ENCODE results near the gene RNF150.

GRCh38 chr4:140925417-140925816 is 207.9 kb downstream of the RNF150 start:
- no peak for TF ChIP-seq TAF1 (IDR thresholded peaks at IDR 0.05; ENCODE audit: low read depth, low read length)
- TF ChIP-seq POLR2A (IDR thresholded peaks at IDR 0.05; ENCODE audit: control extremely low read depth in 1 of 2, low read depth in 2 of 2, low read length in 2 of 2): no peak
- no peak for TF ChIP-seq ATF3 (IDR thresholded peaks at IDR 0.05; ENCODE audit: insufficient read depth, low read depth, low read length)
- TF ChIP-seq CTCF (IDR thresholded peaks at IDR 0.05; ENCODE audit: control extremely low read depth in 1 of 3, insufficient read depth in 1 of 3, low read depth in 1 of 3, low read length in 3 of 3): no peak
- no peak for TF ChIP-seq MAX (IDR thresholded peaks at IDR 0.05)
- no peak for TF ChIP-seq EZH2 (IDR thresholded peaks at IDR 0.05; ENCODE audit: low read depth, low read length, severe bottlenecking)
- no peak for TF ChIP-seq RFX5 (IDR thresholded peaks at IDR 0.05; ENCODE audit: borderline replicate concordance, low read depth, low read length)

Measured in H1 (cell line).